HepG2 (cell line): ENCODE data around the gene PAQR6.

Source experiments
- CTCF ChIP-seq: sonication (generic); formaldehyde crosslinking; IDR thresholded peaks from 2 replicates; pipeline ENCODE4 v1.5.0; 2020; ENCODE audit warnings: mild to moderate bottlenecking, missing genetic modification reagents, moderate library complexity
- GTF2F1 ChIP-seq: fragments of 150-350 bp; IDR thresholded peaks from 2 replicates; pipeline ENCODE4 v1.6.1; 2014; ENCODE audit warnings: low read length
- MAFK ChIP-seq, 2 experiments: IDR thresholded peaks in 1 of 2; conservative IDR thresholded peaks in 1 of 2; 2 replicates each; pipeline ENCODE4 v1.6.1; 2011; ENCODE audit warnings: improper control_type of control experiment in 2 of 2, low read length in 2 of 2
- NFIC ChIP-seq: IDR thresholded peaks from 2 replicates; pipeline ENCODE4 v1.6.1; 2012; ENCODE audit warnings: mild to moderate bottlenecking, low read length, inconsistent platforms
- NFYB ChIP-seq: sonication (generic); formaldehyde crosslinking; IDR thresholded peaks from 2 replicates; pipeline ENCODE4 v1.4.0; 2020; ENCODE audit warnings: missing genetic modification reagents
- TCF7 ChIP-seq: sonication (generic); IDR thresholded peaks from 2 replicates; pipeline ENCODE4 v1.6.1; 2016; ENCODE audit warnings: antibody characterized with exemption, low read depth
- ZBTB20 ChIP-seq: sonication (generic); formaldehyde crosslinking; IDR thresholded peaks from 2 replicates; pipeline ENCODE4 v1.8.1; 2023; ENCODE audit warnings: missing genetic modification reagents, low read depth, mild to moderate bottlenecking, borderline replicate concordance
- ZFP91 ChIP-seq: sonication (generic); formaldehyde crosslinking; IDR thresholded peaks from 2 replicates; pipeline ENCODE4 v1.9.0; 2022; ENCODE audit warnings: missing genetic modification reagents, mild to moderate bottlenecking, borderline replicate concordance
- ZNF589 ChIP-seq: sonication (generic); formaldehyde crosslinking; conservative IDR thresholded peaks from 2 replicates; pipeline ENCODE4 v1.8.0; 2022; ENCODE audit warnings: mild to moderate bottlenecking, moderate library complexity, missing genetic modification reagents
- ZNF781 ChIP-seq: sonication (generic); formaldehyde crosslinking; IDR thresholded peaks from 2 replicates; pipeline ENCODE4 v1.5.1; 2020; ENCODE audit warnings: borderline replicate concordance, mild to moderate bottlenecking, missing genetic modification reagents; ENCODE audit errors: not compliant biosample characterization

GRCh38 chr1:156213644-156213966, 34.3 kb downstream of the PAQR6 start:
- no peak for TF ChIP-seq ZFP91 (CRISPR knock-in tag)
- no peak for TF ChIP-seq CTCF (CRISPR knock-in tag)
- no peak for TF ChIP-seq GTF2F1
- no peak for TF ChIP-seq MAFK (conservative IDR thresholded peaks at IDR 0.05 in 1 of 2, IDR thresholded peaks at IDR 0.05 in 1 of 2; ENCODE audit: low read length in 2 of 2)
- TF ChIP-seq NFYB (CRISPR knock-in tag), result no peak
- no peak for TF ChIP-seq ZNF781 (CRISPR knock-in tag)
- TF ChIP-seq ZNF589 (CRISPR knock-in tag), result no peak
- TF ChIP-seq TCF7, result no peak
- no peak for TF ChIP-seq NFIC
- no peak for TF ChIP-seq ZBTB20 (CRISPR knock-in tag)
